ENCODE results near the gene BCL11B. TPM values are rescaled to one million over a fixed set of nuclear protein-coding genes. Genes with fewer than 3 reads are reported as not detected.

Gene BCL11B
- total RNA-seq, 1 experiment from 2014 or later, result 0.84 TPM

- POLR2A ChIA-PET, result no interaction called here
These were observed 105.5 kb downstream of the BCL11B start for GRCh38 chr14:99166506-99166905.

DNA sequence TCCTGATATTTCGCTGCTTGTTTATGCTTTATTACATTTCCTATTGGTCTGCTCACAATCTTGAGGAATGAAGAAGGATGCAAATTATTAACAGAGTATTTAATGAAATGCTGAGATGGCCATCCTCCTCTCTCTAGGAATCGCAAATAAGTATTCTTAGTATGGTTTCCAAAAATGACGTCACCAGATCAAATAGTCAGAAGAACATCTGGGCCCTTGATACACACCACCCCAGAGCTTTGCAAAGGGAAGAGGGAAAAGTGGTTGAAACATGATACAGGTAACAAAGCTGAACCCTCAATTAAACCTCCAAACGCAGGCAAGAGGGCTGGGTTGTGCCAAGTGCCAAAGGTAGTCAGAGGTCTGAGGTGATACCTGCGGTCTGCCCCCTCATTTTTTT, 107.3 kb downstream of the BCL11B start:
- peaks cover 8% of the 10 kb centered on the region for H3K9me3 Mint-ChIP-seq (ENCODE audit: unreplicated experiment)
- no peak overlapping the region for H3K4me3 Mint-ChIP-seq (ENCODE audit: unreplicated experiment)
- H3K36me3 Mint-ChIP-seq (ENCODE audit: insufficient read depth, unreplicated experiment), result peaks cover 5% of the 10 kb centered on the region
- TF ChIP-seq, protein P1, sequence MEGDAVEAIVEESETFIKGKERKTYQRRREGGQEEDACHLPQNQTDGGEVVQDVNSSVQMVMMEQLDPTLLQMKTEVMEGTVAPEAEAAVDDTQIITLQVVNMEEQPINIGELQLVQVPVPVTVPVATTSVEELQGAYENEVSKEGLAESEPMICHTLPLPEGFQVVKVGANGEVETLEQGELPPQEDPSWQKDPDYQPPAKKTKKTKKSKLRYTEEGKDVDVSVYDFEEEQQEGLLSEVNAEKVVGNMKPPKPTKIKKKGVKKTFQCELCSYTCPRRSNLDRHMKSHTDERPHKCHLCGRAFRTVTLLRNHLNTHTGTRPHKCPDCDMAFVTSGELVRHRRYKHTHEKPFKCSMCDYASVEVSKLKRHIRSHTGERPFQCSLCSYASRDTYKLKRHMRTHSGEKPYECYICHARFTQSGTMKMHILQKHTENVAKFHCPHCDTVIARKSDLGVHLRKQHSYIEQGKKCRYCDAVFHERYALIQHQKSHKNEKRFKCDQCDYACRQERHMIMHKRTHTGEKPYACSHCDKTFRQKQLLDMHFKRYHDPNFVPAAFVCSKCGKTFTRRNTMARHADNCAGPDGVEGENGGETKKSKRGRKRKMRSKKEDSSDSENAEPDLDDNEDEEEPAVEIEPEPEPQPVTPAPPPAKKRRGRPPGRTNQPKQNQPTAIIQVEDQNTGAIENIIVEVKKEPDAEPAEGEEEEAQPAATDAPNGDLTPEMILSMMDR (IDR thresholded peaks at IDR 0.05; ENCODE audit: unreplicated experiment), result no peak
- no peak for DNase-seq (ENCODE audit: unreplicated experiment)
- intact Hi-C loops (cut with micrococcal nuclease), result no loop called here
- H3K27me3 Mint-ChIP-seq (ENCODE audit: insufficient read depth, unreplicated experiment), result no peaks in the 10 kb centered on the region
- CTCF ChIA-PET, result no interaction called here
- POLR2A ChIA-PET, result no interaction called here
- no peak overlapping the region for H3K27ac Mint-ChIP-seq (ENCODE audit: low read depth, unreplicated experiment)
- no peaks in the 10 kb centered on the region for H3K4me1 Mint-ChIP-seq (ENCODE audit: insufficient read depth, unreplicated experiment)
- BruUV-seq (replicated peaks), result no TSS peak

More at GRCh38 chr14:99166506-99166905, 105.5 kb downstream of the BCL11B start:
- BruUV-seq (replicated peaks), result no TSS peak
- CTCF ChIA-PET, result no interaction called here
- H3K9me3 Mint-ChIP-seq (ENCODE audit: unreplicated experiment), result peaks cover 8% of the 10 kb centered on the region
- TF ChIP-seq, protein P1 (IDR thresholded peaks at IDR 0.05; ENCODE audit: unreplicated experiment), result no peak
- no peak overlapping the region for H3K27ac Mint-ChIP-seq (ENCODE audit: low read depth, unreplicated experiment)
- H3K4me1 Mint-ChIP-seq (ENCODE audit: insufficient read depth, unreplicated experiment), result no peaks in the 10 kb centered on the region
- H3K4me3 Mint-ChIP-seq (ENCODE audit: unreplicated experiment), result no peak overlapping the region
- intact Hi-C loops (cut with micrococcal nuclease), result no loop called here
- H3K27me3 Mint-ChIP-seq (ENCODE audit: insufficient read depth, unreplicated experiment), result no peaks in the 10 kb centered on the region
- DNase-seq (ENCODE audit: unreplicated experiment), result no peak
- peaks cover 5% of the 10 kb centered on the region for H3K36me3 Mint-ChIP-seq (ENCODE audit: insufficient read depth, unreplicated experiment)

- Mint-ChIP-seq H3K4me3 (ENCODE audit: unreplicated experiment) (no peak overlapping the region), H3K4me1 (ENCODE audit: insufficient read depth, unreplicated experiment) (no peaks in the 10 kb centered on the region), H3K36me3 (ENCODE audit: insufficient read depth, unreplicated experiment) (peaks cover 5% of the 10 kb centered on the region), H3K27me3 (ENCODE audit: insufficient read depth, unreplicated experiment) (no peaks in the 10 kb centered on the region), H3K27ac (ENCODE audit: low read depth, unreplicated experiment) (no peak overlapping the region), H3K9me3 (ENCODE audit: unreplicated experiment) (peaks cover 8% of the 10 kb centered on the region)
- intact Hi-C loops (cut with micrococcal nuclease), result no loop called here
- POLR2A ChIA-PET, result interaction anchor here (0.6 kb wide), 1 partner anchor 1304 kb away, joined by 3 read pairs; no protein-coding TSS in a partner anchor
- no peak for DNase-seq (ENCODE audit: unreplicated experiment)
- CTCF ChIA-PET, result interaction anchor here (0.6 to 0.7 kb wide), 2 partner anchors 22 to 157 kb away, joined by 3 to 5 read pairs; no protein-coding TSS in a partner anchor
- no TSS peak for BruUV-seq (replicated peaks)
- TF ChIP-seq, protein P1 (IDR thresholded peaks at IDR 0.05; ENCODE audit: unreplicated experiment), result no peak
These were observed 108.6 kb downstream of the BCL11B start for GRCh38 chr14:99163446-99163845.

GRCh38 chr14:99159341-99160340, 112.4 kb downstream of the BCL11B start:
- no peak for DNase-seq (ENCODE audit: unreplicated experiment)
- POLR2A ChIA-PET, result no interaction called here
- H3K4me3 Mint-ChIP-seq (ENCODE audit: unreplicated experiment), result no peak overlapping the region
- H3K27me3 Mint-ChIP-seq (ENCODE audit: insufficient read depth, unreplicated experiment), result no peaks in the 10 kb centered on the region
- intact Hi-C loops (cut with micrococcal nuclease), result no loop called here
- H3K36me3 Mint-ChIP-seq (ENCODE audit: insufficient read depth, unreplicated experiment), result peaks cover 5% of the 10 kb centered on the region
- H3K4me1 Mint-ChIP-seq (ENCODE audit: insufficient read depth, unreplicated experiment), result peaks cover 8% of the 10 kb centered on the region
- no peak overlapping the region for H3K27ac Mint-ChIP-seq (ENCODE audit: low read depth, unreplicated experiment)
- CTCF ChIA-PET, result interaction anchor here (1.6 kb wide), 1 partner anchor 32 kb away, joined by 5 read pairs; no protein-coding TSS in a partner anchor
- BruUV-seq (replicated peaks), result no TSS peak
- H3K9me3 Mint-ChIP-seq (ENCODE audit: unreplicated experiment), result no peaks in the 10 kb centered on the region
- TF ChIP-seq, protein P1 (IDR thresholded peaks at IDR 0.05; ENCODE audit: unreplicated experiment), result no peak

Data from MCF 10A (cell line).